A549 (cell line): ENCODE results near the gene SORCS2. TPM values are rescaled to one million over a fixed set of nuclear protein-coding genes. Genes with fewer than 3 reads are reported as not detected.

Experiments used
- ATAC-seq, 2 experiments: fragments of 200-7000 bp in 1 of 2; fragments of >200 bp in 1 of 2; cut with Nextera tagmentation in 1 of 2; cut with Tn5 transposase in 1 of 2; 3 replicates each; pipeline versions ENCODE4 v1.8.0 to v1.9.1; 2018 to 2020; ENCODE audit warnings: mild to moderate bottlenecking in 1 of 2, moderate library complexity in 1 of 2
- CTCF ChIA-PET: fragments of 300-600 bp; sonication (Branson Sonifier 250); formaldehyde crosslinking; extraction: SDS; loops from one replicate; lab custom pipeline; 2021; ENCODE audit warnings: antibody characterized with exemption, inconsistent platforms; lab: Yijun Ruan, JAX
- POLR2A ChIA-PET: fragments of 350-600 bp; formaldehyde crosslinking; extraction: SDS; loops from one replicate; lab custom pipeline; 2021; ENCODE audit warnings: antibody characterized with exemption, inconsistent platforms; lab: Yijun Ruan, JAX
- DNase-seq, 2 experiments: peaks; one replicate each; pipeline versions ENCODE4 v3.0.0 to v3.0.0-alpha.2; 2011 to 2016; ENCODE audit warnings: low read depth in 1 of 2, low spot score in 1 of 2
- FAIRE-seq: peaks from 2 replicates; lab custom pipeline; 2011; peaks lifted over from hg19 to GRCh38; lab: Jason Lieb, UNC
- H3K27ac ChIP-seq, 2 experiments: fragments of >200 bp; sonication (Bioruptor Twin); formaldehyde crosslinking; 3 replicates each; pipeline ENCODE4 v1.5.1; 2016 to 2017
- H3K4me1 ChIP-seq: fragments of >200 bp; sonication (Bioruptor Twin); formaldehyde crosslinking; 3 replicates; pipeline ENCODE4 v1.6.1; 2016
- H3K4me2 ChIP-seq: fragments of >200 bp; sonication (Bioruptor Twin); formaldehyde crosslinking; 3 replicates; pipeline ENCODE4 v1.6.1; 2016
- H3K4me3 ChIP-seq: fragments of >200 bp; sonication (Bioruptor Twin); formaldehyde crosslinking; 3 replicates; pipeline ENCODE4 v1.5.1; 2016
- H3K9me3 ChIP-seq: fragments of >200 bp; sonication (Bioruptor Twin); formaldehyde crosslinking; 3 replicates; pipeline ENCODE4 v1.6.1; 2016
- ATOH8 ChIP-seq: fragments of 250-450 bp; sonication (Bioruptor Pico); IDR thresholded peaks from 2 replicates; pipeline ENCODE4 v1.5.0; 2020; ENCODE audit warnings: low read depth, mild to moderate bottlenecking, moderate library complexity
- BCL3 ChIP-seq: fragments of >200 bp; sonication (Bioruptor Twin); formaldehyde crosslinking; IDR thresholded peaks from 3 replicates; pipeline ENCODE4 v1.6.1; 2016
- CBX2 ChIP-seq: fragments of 200-600 bp; sonication (generic); IDR thresholded peaks from 2 replicates; pipeline ENCODE4 v1.6.1; 2016; ENCODE audit warnings: low read depth, mild to moderate bottlenecking, borderline replicate concordance
- CBX8 ChIP-seq: fragments of 200-600 bp; sonication (generic); IDR thresholded peaks from 2 replicates; pipeline ENCODE4 v1.6.1; 2016
- CHD2 ChIP-seq: fragments of 150-350 bp; IDR thresholded peaks from 2 replicates; pipeline ENCODE4 v1.6.1; 2014; ENCODE audit warnings: low read length; ENCODE audit not compliant: partially characterized antibody
- EHMT2 ChIP-seq: fragments of 200-600 bp; sonication (generic); IDR thresholded peaks from 2 replicates; pipeline ENCODE4 v1.6.1; 2016; ENCODE audit warnings: antibody characterized with exemption, low read depth, mild to moderate bottlenecking, moderate library complexity
- EP300 ChIP-seq, 2 experiments: fragments of >200 bp; sonication (Bioruptor Twin); formaldehyde crosslinking; IDR thresholded peaks; 2 replicates in 1 of 2; 3 replicates in 1 of 2; pipeline ENCODE4 v1.6.1; 2016 to 2017
- FOXS1 ChIP-seq: fragments of 250-450 bp; sonication (Bioruptor Pico); IDR thresholded peaks from 2 replicates; pipeline ENCODE4 v1.5.0; 2020; ENCODE audit warnings: mild to moderate bottlenecking, moderate library complexity
- HES2 ChIP-seq: fragments of >200 bp; sonication (Bioruptor Twin); formaldehyde crosslinking; IDR thresholded peaks from 2 replicates; pipeline ENCODE4 v1.6.1; 2016
- HEYL ChIP-seq: fragments of 250-450 bp; sonication (Bioruptor Pico); IDR thresholded peaks from 2 replicates; pipeline ENCODE4 v1.8.0; 2021; ENCODE audit warnings: mild to moderate bottlenecking, moderate library complexity
- MYC ChIP-seq: IDR thresholded peaks from 2 replicates; pipeline ENCODE4 v1.6.1; 2012; ENCODE audit warnings: mild to moderate bottlenecking, inconsistent platforms, low read length, improper control_type of control experiment, borderline replicate concordance
- NR3C1 ChIP-seq: fragments of >200 bp; sonication (Bioruptor Twin); formaldehyde crosslinking; IDR thresholded peaks from 3 replicates; pipeline ENCODE4 v1.6.1; 2017
- REST ChIP-seq: fragments of 200-600 bp; sonication (generic); IDR thresholded peaks from 2 replicates; pipeline ENCODE4 v1.6.1; 2016; ENCODE audit warnings: antibody characterized with exemption, mild to moderate bottlenecking, moderate library complexity
- SMC3 ChIP-seq: fragments of >200 bp; sonication (Bioruptor Twin); formaldehyde crosslinking; IDR thresholded peaks from 3 replicates; pipeline ENCODE4 v1.6.1; 2018; ENCODE audit warnings: inconsistent platforms
- SREBF2 ChIP-seq: fragments of 450-650 bp; IDR thresholded peaks from 2 replicates; pipeline ENCODE4 v1.6.1; 2014; ENCODE audit warnings: mild to moderate bottlenecking, moderate library complexity
- USF2 ChIP-seq: fragments of 450-650 bp; IDR thresholded peaks from 2 replicates; pipeline ENCODE4 v1.6.1; 2014; ENCODE audit warnings: antibody characterized with exemption
- ZNF302 ChIP-seq: fragments of 250-450 bp; sonication (Bioruptor Pico); IDR thresholded peaks from 2 replicates; pipeline ENCODE4 v1.9.0; 2021; ENCODE audit warnings: inconsistent platforms, mild to moderate bottlenecking, moderate library complexity
- ZSCAN20 ChIP-seq: fragments of 250-450 bp; sonication (Bioruptor Pico); IDR thresholded peaks from 2 replicates; pipeline ENCODE4 v1.8.0; 2022; ENCODE audit warnings: mild to moderate bottlenecking, moderate library complexity
- WGBS: methylation state at CpG from one replicate; pipeline ENCODE4 v1.1.6; 2017; ENCODE audit errors: missing lambda C conversion rate; 5-methylcytosine and 5-hydroxymethylcytosine counted together
- polyA plus RNA-seq, 4 experiments: library from polyadenylated mRNA; depleted of rRNA in 3 of 4; stranded (reverse); fragments of >200 nt; fragmentation: RNase III in 1 of 4; extraction: RNeasy Plus Mini Kit Qiagen cat#74134 plus additional on column Dnase treatment in 1 of 4; gene quantifications; 2 replicates in 3 of 4; 3 replicates in 1 of 4; pipeline ENCODE4 v1.2.3, GENCODE V29; 2011 to 2017

SORCS2 gene
- polyA plus RNA-seq, 2 of the 4 experiments (the other 2 are of a cell fraction), result 1.4 to 4.6 TPM

- no peak for ATAC-seq
- no peaks in the 10 kb centered on the region for H3K9me3 ChIP-seq
Observed at GRCh38 chr4:7535094-7535493, 342.8 kb downstream of the SORCS2 start.

GRCh38 chr4:7535619-7536018 lies 343.3 kb downstream of the SORCS2 start:
- Histone ChIP-seq H3K4me3 (no peak overlapping the region), H3K27ac (no peak overlapping the region), H3K9me3 (no peaks in the 10 kb centered on the region), H3K4me1 (no peaks in the 10 kb centered on the region), H3K4me2 (no peak overlapping the region)
- 56% methylated on average over 8 of the region's 11 CpGs for WGBS
- ATAC-seq (no peak), DNase-seq (no peak), FAIRE-seq (no peak)
- ChIA-PET CTCF (no interaction called here), POLR2A (no interaction called here)
- TF ChIP-seq ZNF302 (CRISPR knock-in tag) (no peak), NR3C1 (no peak), BCL3 (no peak), ATOH8 (CRISPR knock-in tag) (no peak), SREBF2 (no peak), REST (no peak), CHD2 (no peak), ZSCAN20 (CRISPR knock-in tag) (no peak), CBX2 (no peak), USF2 (no peak), HES2 (no peak), EP300 (IDR thresholded peaks at IDR 0.05) (no peak), FOXS1 (CRISPR knock-in tag) (no peak), SMC3 (no peak), MYC (no peak)

More at GRCh38 chr4:7535094-7535493, 342.8 kb downstream of the SORCS2 start:
- Histone ChIP-seq H3K4me2 (no peak overlapping the region), H3K4me3 (no peak overlapping the region), H3K27ac (no peak overlapping the region), H3K4me1 (no peaks in the 10 kb centered on the region)
- CTCF ChIA-PET, result no interaction called here
- TF ChIP-seq REST (no peak), CBX8 (no peak), USF2 (no peak), NR3C1 (no peak), ZNF302 (CRISPR knock-in tag) (no peak), EHMT2 (no peak), HEYL (CRISPR knock-in tag) (no peak)
- WGBS, result 90% methylated on average over 4 of the region's 10 CpGs
- FAIRE-seq (no peak), DNase-seq (no peak)
- POLR2A ChIA-PET, result no interaction called here
